A673 (cell line): Measurements from ENCODE around the gene TAF3. TPM values are rescaled to one million over a fixed set of nuclear protein-coding genes. Genes with fewer than 3 reads are reported as not detected.
A peak's percentile ranks its signal among the peaks of the same experiment; 100 is the strongest.

Experiments used
- BruUV-seq: library from RNA; stranded (reverse); fragments of 400-500 nt; replicated peaks from 2 replicates; lab custom pipeline; 2021; lab: Mats Ljungman, UMichigan
- CTCF ChIA-PET: fragments of 300-600 bp; sonication (Branson Sonifier 250); formaldehyde crosslinking; loops from one replicate; lab custom pipeline; 2022; ENCODE audit warnings: antibody characterized with exemption; lab: Charles Lee
- POLR2A ChIA-PET: fragments of 300-600 bp; sonication (Branson Sonifier 250); formaldehyde crosslinking; loops from one replicate; lab custom pipeline; 2022; ENCODE audit warnings: antibody characterized with exemption; ENCODE audit not compliant: low non-redundant PET; lab: Charles Lee
- DNase-seq: peaks from one replicate; pipeline ENCODE4 v3.0.0-alpha.2; 2015; ENCODE audit warnings: low spot score
- H3K27ac ChIP-seq: fragments of 200-600 bp; sonication (generic); 2 replicates; pipeline ENCODE4 v1.5.1; 2016; ENCODE audit warnings: mixed run types, low read depth, mild to moderate bottlenecking, mixed read lengths, antibody characterized with exemption, low read length; ENCODE audit not compliant: poor library complexity, severe bottlenecking
- H3K27me3 ChIP-seq: fragments of 200-600 bp; sonication (generic); replicated peaks from 2 replicates; pipeline ENCODE4 v1.6.1; 2017; ENCODE audit warnings: mixed run types, low read depth, mild to moderate bottlenecking, mixed read lengths, antibody characterized with exemption, low read length; ENCODE audit not compliant: insufficient read depth, poor library complexity
- H3K36me3 ChIP-seq: fragments of 200-600 bp; sonication (generic); 2 replicates; pipeline ENCODE4 v1.6.1; 2016; ENCODE audit warnings: mixed run types, mild to moderate bottlenecking, mixed read lengths, antibody characterized with exemption, low read length; ENCODE audit not compliant: insufficient read depth, poor library complexity, severe bottlenecking
- H3K4me1 ChIP-seq: fragments of 200-600 bp; sonication (generic); 2 replicates; pipeline ENCODE4 v1.6.1; 2017; ENCODE audit warnings: mixed run types, mild to moderate bottlenecking, mixed read lengths, antibody characterized with exemption, low read length; ENCODE audit not compliant: insufficient read depth, poor library complexity, severe bottlenecking
- H3K4me3 ChIP-seq: fragments of 200-600 bp; sonication (generic); 2 replicates; pipeline ENCODE4 v1.5.1; 2016; ENCODE audit warnings: low read depth, mixed run types, mild to moderate bottlenecking, mixed read lengths, low read length; ENCODE audit not compliant: poor library complexity, severe bottlenecking
- H3K9me3 ChIP-seq: fragments of 200-600 bp; sonication (generic); 2 replicates; pipeline ENCODE4 v1.6.1; 2016; ENCODE audit warnings: mixed run types, low read depth, mild to moderate bottlenecking, mixed read lengths, antibody characterized with exemption, low read length; ENCODE audit not compliant: poor library complexity, severe bottlenecking
- CTCF ChIP-seq: fragments of 300-800, 200-600 bp; sonication (generic); conservative IDR thresholded peaks from 2 replicates; pipeline ENCODE4 v1.5.1; 2017; ENCODE audit warnings: low read depth, mild to moderate bottlenecking, antibody characterized with exemption, low read length, moderate library complexity, mixed read lengths
- EZH2 ChIP-seq: fragments of 200-600 bp; sonication (generic); IDR thresholded peaks from 2 replicates; pipeline ENCODE4 v1.6.1; 2017; ENCODE audit warnings: borderline replicate concordance, low read depth, mild to moderate bottlenecking, mixed read lengths, antibody characterized with exemption, low read length; ENCODE audit not compliant: poor library complexity, severe bottlenecking
- intact Hi-C: fragments of 100-400 bp; cut with micrococcal nuclease; formaldehyde crosslinking; loops from one replicate; pipeline ENCODE4 v1.10.0; 2022; ENCODE audit not compliant: unreplicated experiment
- total RNA-seq: library from RNA; stranded (reverse); gene quantifications from 2 replicates; pipeline ENCODE4 v1.2.3, GENCODE V29; 2021

Gene TAF3
- total RNA-seq, 1 experiment from 2014 or later: 14.0 TPM

- H3K9me3 ChIP-seq: no peaks in the 10 kb centered on the region
- no peaks in the 10 kb centered on the region for H3K27me3 ChIP-seq
- no peak for TF ChIP-seq EZH2
- no peak for TF ChIP-seq CTCF
- POLR2A ChIA-PET: no interaction called here
- no peaks in the 10 kb centered on the region for H3K4me1 ChIP-seq
- no peaks in the 10 kb centered on the region for H3K36me3 ChIP-seq
- H3K4me3 ChIP-seq: no peak overlapping the region
- CTCF ChIA-PET: no interaction called here
- H3K27ac ChIP-seq: no peak overlapping the region
- no peak for DNase-seq
- intact Hi-C loops: no loop called here
- BruUV-seq: no TSS peak
Observed at GRCh38 chr10:7986851-7987250, 168.5 kb downstream of the TAF3 start.

GRCh38 chr10:7988989-7989388 lies 170.7 kb downstream of the TAF3 start:
- ChIA-PET CTCF (no interaction called here), POLR2A (no interaction called here)
- peak; percentile 13 for DNase-seq
- Histone ChIP-seq H3K9me3 (no peaks in the 10 kb centered on the region), H3K27ac (no peak overlapping the region), H3K4me3 (no peak overlapping the region), H3K4me1 (no peaks in the 10 kb centered on the region), H3K36me3 (no peaks in the 10 kb centered on the region), H3K27me3 (no peaks in the 10 kb centered on the region)
- intact Hi-C loops: no loop called here
- TF ChIP-seq EZH2 (no peak), CTCF (no peak)
- no TSS peak for BruUV-seq

GRCh38 chr10:7998831-7999230 lies 180.5 kb downstream of the TAF3 start:
- TF ChIP-seq CTCF: no peak
- no peak for TF ChIP-seq EZH2
- Histone ChIP-seq H3K4me1 (no peaks in the 10 kb centered on the region), H3K27ac (no peak overlapping the region), H3K9me3 (no peaks in the 10 kb centered on the region), H3K27me3 (no peaks in the 10 kb centered on the region), H3K4me3 (no peak overlapping the region), H3K36me3 (no peaks in the 10 kb centered on the region)
- intact Hi-C loops: no loop called here
- no TSS peak for BruUV-seq
- ChIA-PET CTCF (no interaction called here), POLR2A (no interaction called here)
- DNase-seq: no peak
